ENCODE data around the gene DYSF. TPM values are rescaled to one million over a fixed set of nuclear protein-coding genes. Genes with fewer than 3 reads are reported as not detected.

Gene DYSF
- polyA plus RNA-seq, 1 donor: 146 TPM

- no peak for DNase-seq (ENCODE audit: low read depth)
Observed at GRCh38 chr2:71571945-71572344, 118.6 kb downstream of the DYSF start.

- no peak for DNase-seq (ENCODE audit: low read depth)
Observed at GRCh38 chr2:71575966-71576365, 122.6 kb downstream of the DYSF start.

- no peak for DNase-seq (ENCODE audit: low read depth)
Observed at GRCh38 chr2:71576541-71576940, 123.2 kb downstream of the DYSF start.

GRCh38 chr2:71577209-71577608, 123.8 kb downstream of the DYSF start:
- no peak for DNase-seq (ENCODE audit: low read depth)

- no peak for DNase-seq (ENCODE audit: low read depth)
Observed at GRCh38 chr2:71578767-71579342, 125.5 kb downstream of the DYSF start.

GRCh38 chr2:71581026-71581425, 127.7 kb downstream of the DYSF start:
- no peak for DNase-seq (ENCODE audit: low read depth)

GRCh38 chr2:71583876-71584275, 130.5 kb downstream of the DYSF start:
- no peak for DNase-seq (ENCODE audit: low read depth)

- DNase-seq (ENCODE audit: low read depth): no peak
Observed at GRCh38 chr2:71586471-71586870, 133.1 kb downstream of the DYSF start.

GRCh38 chr2:71587509-71588073, 134.2 kb downstream of the DYSF start:
- no peak for DNase-seq (ENCODE audit: low read depth)

- no peak for DNase-seq (ENCODE audit: low read depth)
Observed at GRCh38 chr2:71588497-71589170, 135.3 kb downstream of the DYSF start.

GRCh38 chr2:71589763-71590162, 136.4 kb downstream of the DYSF start:
- DNase-seq (ENCODE audit: low read depth): no peak

GRCh38 chr2:71591044-71591443, 137.7 kb downstream of the DYSF start:
- no peak for DNase-seq (ENCODE audit: low read depth)

- DNase-seq (ENCODE audit: low read depth): no peak
Observed at GRCh38 chr2:71592181-71592711, 138.9 kb downstream of the DYSF start.

GRCh38 chr2:71595569-71595968, 142.2 kb downstream of the DYSF start:
- no peak for DNase-seq (ENCODE audit: low read depth)

GRCh38 chr2:71596011-71596410, 142.7 kb downstream of the DYSF start:
- no peak for DNase-seq (ENCODE audit: low read depth)

GRCh38 chr2:71597756-71598155, 144.4 kb downstream of the DYSF start:
- DNase-seq (ENCODE audit: low read depth): no peak

- no peak for DNase-seq (ENCODE audit: low read depth)
Observed at GRCh38 chr2:71598526-71598925, 145.2 kb downstream of the DYSF start.

- DNase-seq (ENCODE audit: low read depth): no peak
Observed at GRCh38 chr2:71599038-71599437, 145.7 kb downstream of the DYSF start.

GRCh38 chr2:71599646-71600236, 146.4 kb downstream of the DYSF start:
- no peak for DNase-seq (ENCODE audit: low read depth)

GRCh38 chr2:71600555-71600954, 147.2 kb downstream of the DYSF start:
- DNase-seq (ENCODE audit: low read depth): no peak

GRCh38 chr2:71601136-71602114, 148.1 kb downstream of the DYSF start:
- no peak for DNase-seq (ENCODE audit: low read depth)

GRCh38 chr2:71602115-71602495, 148.7 kb downstream of the DYSF start:
- no peak for DNase-seq (ENCODE audit: low read depth)

All from forelimb muscle (tissue), 1 donor.